Endothelial cell of umbilical vein (primary cell): ENCODE data around the gene NGF. TPM values are rescaled to one million over a fixed set of nuclear protein-coding genes. Genes with fewer than 3 reads are reported as not detected.

Experiments
- BruUV-seq: library from RNA; stranded (reverse); fragments of 400-500 nt; replicated peaks from 2 replicates; lab custom pipeline; 2021; lab: Mats Ljungman, UMichigan
- CTCF ChIA-PET: fragments of 300-600, 350-600 bp; sonication (Branson Sonifier 250); formaldehyde crosslinking; loops from one replicate; lab custom pipeline; 2021; ENCODE audit warnings: antibody characterized with exemption, inconsistent platforms; lab: Charles Lee
- POLR2A ChIA-PET: fragments of 300-600, 350-600 bp; sonication (Branson Sonifier 250); formaldehyde crosslinking; loops from one replicate; lab custom pipeline; 2021; ENCODE audit warnings: antibody characterized with exemption, inconsistent platforms; lab: Charles Lee
- DNase-seq: peaks from one replicate; pipeline ENCODE4 v3.0.0-alpha.2; 2011; ENCODE audit warnings: low read depth, low spot score
- FAIRE-seq: peaks from 2 replicates; lab custom pipeline; 2011; peaks lifted over from hg19 to GRCh38; lab: Jason Lieb, UNC
- H2AFZ ChIP-seq: 2 replicates; pipeline ENCODE4 v1.6.0; 2012; ENCODE audit warnings: low read depth, low read length, control low read depth, inconsistent platforms
- H3K27ac ChIP-seq: 2 replicates; pipeline ENCODE4 v1.5.1; 2011; ENCODE audit warnings: low read depth, mild to moderate bottlenecking, control low read depth, low read length, moderate library complexity; ENCODE audit not compliant: insufficient read depth
- H3K27me3 ChIP-seq, 2 experiments: 2 replicates each; pipeline versions ENCODE4 v1.6.0 to v1.6.1; 2011; ENCODE audit warnings: low read length in 2 of 2, mixed read lengths in 1 of 2; ENCODE audit not compliant: control insufficient read depth in 2 of 2, insufficient read depth in 2 of 2
- H3K36me3 ChIP-seq, 2 experiments: 2 replicates in 1 of 2; 3 replicates in 1 of 2; pipeline ENCODE4 v1.5.1; 2011; ENCODE audit warnings: low read length in 2 of 2, mild to moderate bottlenecking in 1 of 2, moderate library complexity in 1 of 2; ENCODE audit not compliant: control insufficient read depth in 2 of 2, insufficient read depth in 2 of 2; ENCODE audit errors: extremely low read depth in 1 of 2
- H3K4me1 ChIP-seq: 3 replicates; pipeline ENCODE4 v1.5.1; 2011; ENCODE audit warnings: mild to moderate bottlenecking, low read length; ENCODE audit not compliant: control insufficient read depth, insufficient read depth; ENCODE audit errors: extremely low read depth
- H3K4me2 ChIP-seq: 2 replicates; pipeline ENCODE4 v1.6.1; 2011; ENCODE audit warnings: low read length, control low read depth, mixed read lengths; ENCODE audit not compliant: insufficient read depth
- H3K4me3 ChIP-seq, 3 experiments: fragments of 200-600 bp in 1 of 3; sonication (generic), shearing (Covaris generic) in 1 of 3; replicated peaks in 1 of 3; 2 replicates each; pipeline ENCODE4 v1.5.1; 2011 to 2016; ENCODE audit warnings: control low read depth in 3 of 3, low read length in 3 of 3, mild to moderate bottlenecking in 2 of 3, inconsistent platforms in 1 of 3, low read depth in 1 of 3, moderate library complexity in 1 of 3; ENCODE audit not compliant: insufficient read depth in 1 of 3
- H3K79me2 ChIP-seq: 2 replicates; pipeline ENCODE4 v1.6.0; 2012; ENCODE audit warnings: low read length, inconsistent platforms; ENCODE audit not compliant: control insufficient read depth, insufficient read depth
- H3K9ac ChIP-seq: replicated peaks from 2 replicates; pipeline ENCODE3; 2011; ENCODE audit warnings: low read length, control low read depth; ENCODE audit not compliant: insufficient read depth; ENCODE audit errors: extremely low read depth
- H3K9me1 ChIP-seq: replicated peaks from 3 replicates; pipeline ENCODE4 v1.6.0; 2011; ENCODE audit warnings: mild to moderate bottlenecking, low read length; ENCODE audit not compliant: control insufficient read depth, insufficient read depth; ENCODE audit errors: extremely low read depth
- H3K9me3 ChIP-seq: replicated peaks from 2 replicates; pipeline ENCODE4 v1.5.1; 2012; ENCODE audit warnings: low read length, inconsistent platforms; ENCODE audit not compliant: control insufficient read depth, insufficient read depth
- H4K20me1 ChIP-seq: replicated peaks from 2 replicates; pipeline ENCODE3; 2011; ENCODE audit warnings: mild to moderate bottlenecking, low read length; ENCODE audit not compliant: control insufficient read depth, insufficient read depth; ENCODE audit errors: extremely low read depth
- EZH2 ChIP-seq: IDR thresholded peaks from 2 replicates; pipeline ENCODE4 v1.6.1; 2012; ENCODE audit warnings: borderline replicate concordance, low read depth, mild to moderate bottlenecking, moderate library complexity, low read length, inconsistent platforms; ENCODE audit not compliant: severe bottlenecking
- FOS ChIP-seq: IDR thresholded peaks from 2 replicates; pipeline ENCODE4 v1.6.1; 2011; ENCODE audit warnings: mild to moderate bottlenecking, low read length, moderate library complexity, borderline replicate concordance; ENCODE audit not compliant: insufficient read depth
- GATA2 ChIP-seq: IDR thresholded peaks from 2 replicates; pipeline ENCODE4 v1.7.0; 2011; ENCODE audit warnings: low read depth, mild to moderate bottlenecking, moderate library complexity, mixed read lengths, low read length; ENCODE audit not compliant: insufficient read length, insufficient read depth
- JUN ChIP-seq: IDR thresholded peaks from 2 replicates; pipeline ENCODE4 v1.6.1; 2011; ENCODE audit warnings: borderline replicate concordance, low read depth; ENCODE audit not compliant: insufficient read length, insufficient read depth
- MYC ChIP-seq: IDR thresholded peaks from one replicate; pipeline ENCODE4 v1.6.1; 2011; ENCODE audit warnings: mild to moderate bottlenecking, low read depth, low read length
- POLR2A ChIP-seq: IDR thresholded peaks from 2 replicates; pipeline ENCODE4 v1.6.1; 2012; ENCODE audit warnings: low read depth, mild to moderate bottlenecking, control low read depth, low read length
- POLR2AphosphoS5 ChIP-seq: IDR thresholded peaks from 2 replicates; pipeline ENCODE4 v1.6.1; 2012; ENCODE audit warnings: low read depth, mild to moderate bottlenecking, control low read depth, low read length, moderate library complexity; ENCODE audit not compliant: insufficient read depth
- dilution Hi-C: fragments of 300-500 bp; cut with MboI; formaldehyde crosslinking; loops from one replicate; pipeline ENCODE4 v1.15.0; 2019; ENCODE audit warnings: low sequenced_read_pairs; ENCODE audit not compliant: extremely low pct_ligation_motif_present
- intact Hi-C: fragments of 100-400 bp; cut with micrococcal nuclease; formaldehyde crosslinking; loops from one replicate; pipeline ENCODE4 v1.10.0; 2022
- polyA plus RNA-seq, 4 experiments: library from polyadenylated mRNA; depleted of rRNA in 3 of 4; stranded (reverse) in 3 of 4; unstranded in 1 of 4; fragments of >200 nt; gene quantifications; 2 replicates each; pipeline versions ENCODE4 v1.2.1 to v1.2.3, GENCODE V29; 2011 to 2012; ENCODE audit warnings: missing spikeins in 1 of 4
- total RNA-seq: library from RNA; stranded (reverse); gene quantifications from 2 replicates; pipeline ENCODE4 v1.2.3, GENCODE V29; 2021
- TF ChIP-seq, protein P1 (sequence below): IDR thresholded peaks from 2 replicates; pipeline ENCODE4 v1.6.1; 2011; ENCODE audit not compliant: insufficient read depth, insufficient read length
- TF ChIP-seq, protein P2 (sequence below), 2 donors: IDR thresholded peaks; 1 replicate in 1 of 2; 2 replicates in 1 of 2; pipeline ENCODE4 v1.5.1; 2011; ENCODE audit warnings: low read length in 2 of 2, mild to moderate bottlenecking in 2 of 2, moderate library complexity in 2 of 2, control low read depth in 1 of 2, inconsistent platforms in 1 of 2, low read depth in 1 of 2; ENCODE audit not compliant: insufficient read depth in 1 of 2; ENCODE audit errors: extremely low read depth in 1 of 2

NGF gene
- total and polyA plus RNA-seq, 2 donors (not counting 3 experiments of a cell fraction or from before 2014, with no cell fraction given): not detected

DNA sequence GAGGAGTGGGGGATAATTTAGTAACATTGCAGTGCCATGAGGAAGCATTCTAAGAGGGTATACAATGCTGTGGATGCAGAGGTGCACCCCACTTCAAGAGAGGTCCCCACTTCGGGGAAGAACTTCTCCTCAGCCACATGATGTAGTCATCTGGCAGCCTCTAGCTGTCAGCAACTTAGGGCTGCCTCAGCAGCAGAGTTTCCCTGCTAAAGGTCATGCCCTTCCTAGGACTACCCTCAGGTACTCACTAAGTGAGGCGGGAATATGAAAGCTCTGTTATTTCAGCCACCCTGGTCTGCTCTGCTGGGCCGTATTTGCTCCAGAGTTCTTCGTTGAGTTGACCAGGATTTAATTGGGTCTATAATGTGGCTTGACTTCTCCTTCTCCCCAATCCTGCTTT is 41.9 kb upstream of the NGF start:
- FAIRE-seq (no peak), DNase-seq (no peak)
- ChIA-PET CTCF (no interaction called here), POLR2A (no interaction called here)
- Histone ChIP-seq H3K9me3 (no peaks in the 10 kb centered on the region), H3K4me3 (no peak overlapping the region), H3K79me2 (no peaks in the 10 kb centered on the region), H3K27me3 (peaks cover 0 to 4% of the 10 kb centered on the region in 2 experiments), H3K9me1 (no peaks in the 10 kb centered on the region), H3K36me3 (no peaks in the 10 kb centered on the region), H3K4me1 (no peaks in the 10 kb centered on the region), H4K20me1 (no peaks in the 10 kb centered on the region), H3K27ac (no peak overlapping the region), H3K4me2 (no peak overlapping the region), H2AFZ (no peak overlapping the region), H3K9ac (no peak overlapping the region)
- dilution Hi-C loops (no loop called here), intact Hi-C loops (loop anchor here (10.0 kb wide), 1 partner anchor 65 kb away; no protein-coding TSS in a partner anchor)
- BruUV-seq: no TSS peak
- TF ChIP-seq FOS: no peak
- TF ChIP-seq, protein P1, sequence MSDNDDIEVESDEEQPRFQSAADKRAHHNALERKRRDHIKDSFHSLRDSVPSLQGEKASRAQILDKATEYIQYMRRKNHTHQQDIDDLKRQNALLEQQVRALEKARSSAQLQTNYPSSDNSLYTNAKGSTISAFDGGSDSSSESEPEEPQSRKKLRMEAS: no peak
- no peak for TF ChIP-seq GATA2
- TF ChIP-seq JUN: no peak
- no peak for TF ChIP-seq EZH2
- TF ChIP-seq POLR2A: no peak
- no peak for TF ChIP-seq POLR2AphosphoS5

GRCh38 chr1:115377411-115377810 is 39.4 kb upstream of the NGF start:
- H3K79me2 ChIP-seq: no peaks in the 10 kb centered on the region
- BruUV-seq: no TSS peak
- H3K9me1 ChIP-seq: no peaks in the 10 kb centered on the region
- ChIA-PET POLR2A (no interaction called here), CTCF (interaction anchor here (1.4 kb wide), 1 partner anchor 239 kb away, joined by 5 read pairs; no protein-coding TSS in a partner anchor)
- H4K20me1 ChIP-seq: no peaks in the 10 kb centered on the region
- H3K9ac ChIP-seq: no peak overlapping the region
- DNase-seq (no peak), FAIRE-seq (no peak)
- H3K4me3 ChIP-seq: no peak overlapping the region
- no peaks in the 10 kb centered on the region for H3K4me1 ChIP-seq
- dilution Hi-C loops: no loop called here
- intact Hi-C loops: no loop called here
- no peak for TF ChIP-seq POLR2AphosphoS5
- TF ChIP-seq GATA2: no peak
- no peak for TF ChIP-seq POLR2A
- TF ChIP-seq, protein P2, sequence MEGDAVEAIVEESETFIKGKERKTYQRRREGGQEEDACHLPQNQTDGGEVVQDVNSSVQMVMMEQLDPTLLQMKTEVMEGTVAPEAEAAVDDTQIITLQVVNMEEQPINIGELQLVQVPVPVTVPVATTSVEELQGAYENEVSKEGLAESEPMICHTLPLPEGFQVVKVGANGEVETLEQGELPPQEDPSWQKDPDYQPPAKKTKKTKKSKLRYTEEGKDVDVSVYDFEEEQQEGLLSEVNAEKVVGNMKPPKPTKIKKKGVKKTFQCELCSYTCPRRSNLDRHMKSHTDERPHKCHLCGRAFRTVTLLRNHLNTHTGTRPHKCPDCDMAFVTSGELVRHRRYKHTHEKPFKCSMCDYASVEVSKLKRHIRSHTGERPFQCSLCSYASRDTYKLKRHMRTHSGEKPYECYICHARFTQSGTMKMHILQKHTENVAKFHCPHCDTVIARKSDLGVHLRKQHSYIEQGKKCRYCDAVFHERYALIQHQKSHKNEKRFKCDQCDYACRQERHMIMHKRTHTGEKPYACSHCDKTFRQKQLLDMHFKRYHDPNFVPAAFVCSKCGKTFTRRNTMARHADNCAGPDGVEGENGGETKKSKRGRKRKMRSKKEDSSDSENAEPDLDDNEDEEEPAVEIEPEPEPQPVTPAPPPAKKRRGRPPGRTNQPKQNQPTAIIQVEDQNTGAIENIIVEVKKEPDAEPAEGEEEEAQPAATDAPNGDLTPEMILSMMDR (IDR thresholded peaks at IDR 0.05; ENCODE audit: extremely low read depth in 1 of 2, insufficient read depth in 1 of 2, low read depth in 1 of 2, low read length in 2 of 2): no peak
- no peak for TF ChIP-seq JUN
- TF ChIP-seq, protein P1: no peak
- TF ChIP-seq MYC: no peak
- no peak for TF ChIP-seq EZH2
- TF ChIP-seq FOS: no peak
- no peaks in the 10 kb centered on the region for H3K9me3 ChIP-seq
- H3K27me3 ChIP-seq: peaks cover 0 to 4% of the 10 kb centered on the region in 2 experiments
- no peak overlapping the region for H3K27ac ChIP-seq
- no peak overlapping the region for H3K4me2 ChIP-seq
- no peak overlapping the region for H2AFZ ChIP-seq
- H3K36me3 ChIP-seq: no peaks in the 10 kb centered on the region
